Measurements from ENCODE around the gene PDZRN3. TPM values are rescaled to one million over a fixed set of nuclear protein-coding genes. Genes with fewer than 3 reads are reported as not detected.
A peak's percentile ranks its signal among the peaks of the same experiment; 100 is the strongest.

The PDZRN3 gene
- total and polyA plus RNA-seq, 12 donors, result 17.7 to 143 (median 74.6) TPM

- H3K4me3 ChIP-seq, result no peak overlapping the region
- ATAC-seq, result peak in 2 of 8 donors; percentile 25 to 26
- intact Hi-C loops (cut with DNase I), result no loop called here
- H3K4me1 ChIP-seq, result peaks cover 3 to 75% (median 29%) of the 10 kb centered on the region in 9 donors
- H3K27ac ChIP-seq, result peak overlapping the region in 1 of 10 donors; percentile 31
- H3K27me3 ChIP-seq, result no peaks in the 10 kb centered on the region
- H3K36me3 ChIP-seq, result no peaks in the 10 kb centered on the region
- 68 to 75% methylated on average over 4 of the region's 4 CpGs for WGBS, 2 donors
- DNase-seq, result no peak
- no peaks in the 10 kb centered on the region for H3K9me3 ChIP-seq
- TF ChIP-seq CTCF (IDR thresholded peaks at IDR 0.05), result no peak
Measured at GRCh38 chr3:73582535-73582934, 42.2 kb downstream of the PDZRN3 start.

GRCh38 chr3:73581134-73581846 lies 43.5 kb downstream of the PDZRN3 start:
- intact Hi-C loops (cut with DNase I), result no loop called here
- Histone ChIP-seq H3K27ac (peak overlapping the region in 2 of 10 donors; percentile 10 to 29), H3K27me3 (no peaks in the 10 kb centered on the region), H3K4me3 (no peak overlapping the region), H3K36me3 (no peaks in the 10 kb centered on the region), H3K4me1 (peaks cover 3 to 74% (median 28%) of the 10 kb centered on the region in 9 donors), H3K9me3 (no peaks in the 10 kb centered on the region)
- TF ChIP-seq CTCF (IDR thresholded peaks at IDR 0.05), result no peak
- WGBS, 2 donors, result 76 to 88% methylated on average over 2 of the region's 2 CpGs
- ATAC-seq (no peak), DNase-seq (no peak)

GRCh38 chr3:73580343-73580742 lies 44.4 kb downstream of the PDZRN3 start:
- no peaks in the 10 kb centered on the region for H3K36me3 ChIP-seq
- H3K27ac ChIP-seq, result peak overlapping the region in 5 of 10 donors; percentile 10 to 53 (median 23)
- H3K4me3 ChIP-seq, result no peak overlapping the region
- DNase-seq, result no peak
- WGBS, 2 donors, result 35 to 47% methylated on average over 2 of the region's 2 CpGs
- H3K9me3 ChIP-seq, result no peaks in the 10 kb centered on the region
- no peak for TF ChIP-seq CTCF (IDR thresholded peaks at IDR 0.05)
- no peaks in the 10 kb centered on the region for H3K27me3 ChIP-seq
- H3K4me1 ChIP-seq, result peaks cover 3 to 73% (median 25%) of the 10 kb centered on the region in 9 donors
- intact Hi-C loops (cut with DNase I), result no loop called here
- ATAC-seq, result peak in 2 of 8 donors; percentile 20 to 36

GRCh38 chr3:73577704-73578103 lies 47.0 kb downstream of the PDZRN3 start:
- H3K27me3 ChIP-seq, result no peaks in the 10 kb centered on the region
- no peak for ATAC-seq
- 85 to 88% methylated on average over 5 of the region's 5 CpGs for WGBS, 2 donors
- no peaks in the 10 kb centered on the region for H3K36me3 ChIP-seq
- no peaks in the 10 kb centered on the region for H3K9me3 ChIP-seq
- TF ChIP-seq CTCF (IDR thresholded peaks at IDR 0.05), result no peak
- intact Hi-C loops (cut with DNase I), result loop anchor here in 1 of 10 donors (1.0 kb wide), 1 partner anchor 14 kb away; no protein-coding TSS in a partner anchor
- no peak overlapping the region for H3K4me3 ChIP-seq
- H3K4me1 ChIP-seq, result peaks cover 3 to 73% (median 23%) of the 10 kb centered on the region in 9 donors
- H3K27ac ChIP-seq, result no peak overlapping the region
- no peak for DNase-seq
